ENCODE data around the gene DRGX. TPM values are rescaled to one million over a fixed set of nuclear protein-coding genes. Genes with fewer than 3 reads are reported as not detected.

The DRGX gene
- total RNA-seq, 4 donors from 2014 or later: 0.14 TPM; not detected in 3

DNA sequence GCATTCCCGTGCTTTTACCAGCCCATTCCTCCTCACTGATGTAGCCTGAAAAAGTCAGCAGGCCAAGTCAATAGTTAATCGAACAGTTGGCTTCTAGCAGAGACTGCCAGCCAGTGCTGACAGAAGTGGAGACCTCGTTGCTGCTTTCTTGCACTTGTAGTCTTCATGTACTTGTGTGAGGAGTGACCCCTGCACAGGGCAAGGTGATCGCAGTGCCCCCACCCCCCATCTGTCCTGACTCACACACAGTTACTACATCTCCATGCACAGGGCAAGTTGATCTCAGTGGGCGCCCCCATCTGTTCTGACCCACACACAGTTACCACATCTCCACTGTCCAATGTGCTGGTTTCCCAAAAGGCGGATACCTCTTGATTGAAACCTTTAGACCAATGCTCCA is 62.7 kb downstream of the DRGX start:
- TF ChIP-seq, protein P1, sequence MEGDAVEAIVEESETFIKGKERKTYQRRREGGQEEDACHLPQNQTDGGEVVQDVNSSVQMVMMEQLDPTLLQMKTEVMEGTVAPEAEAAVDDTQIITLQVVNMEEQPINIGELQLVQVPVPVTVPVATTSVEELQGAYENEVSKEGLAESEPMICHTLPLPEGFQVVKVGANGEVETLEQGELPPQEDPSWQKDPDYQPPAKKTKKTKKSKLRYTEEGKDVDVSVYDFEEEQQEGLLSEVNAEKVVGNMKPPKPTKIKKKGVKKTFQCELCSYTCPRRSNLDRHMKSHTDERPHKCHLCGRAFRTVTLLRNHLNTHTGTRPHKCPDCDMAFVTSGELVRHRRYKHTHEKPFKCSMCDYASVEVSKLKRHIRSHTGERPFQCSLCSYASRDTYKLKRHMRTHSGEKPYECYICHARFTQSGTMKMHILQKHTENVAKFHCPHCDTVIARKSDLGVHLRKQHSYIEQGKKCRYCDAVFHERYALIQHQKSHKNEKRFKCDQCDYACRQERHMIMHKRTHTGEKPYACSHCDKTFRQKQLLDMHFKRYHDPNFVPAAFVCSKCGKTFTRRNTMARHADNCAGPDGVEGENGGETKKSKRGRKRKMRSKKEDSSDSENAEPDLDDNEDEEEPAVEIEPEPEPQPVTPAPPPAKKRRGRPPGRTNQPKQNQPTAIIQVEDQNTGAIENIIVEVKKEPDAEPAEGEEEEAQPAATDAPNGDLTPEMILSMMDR (IDR thresholded peaks at IDR 0.05): no peak
- no peak for TF ChIP-seq POLR2A (IDR thresholded peaks at IDR 0.05)
- H3K27ac ChIP-seq: no peak overlapping the region
- no peak overlapping the region for H3K4me3 ChIP-seq
- no peaks in the 10 kb centered on the region for H3K36me3 ChIP-seq
- intact Hi-C loops (cut with DNase I; ENCODE audit: low total_unique reads): no loop called here
- DNase-seq: no peak
- H3K4me1 ChIP-seq: no peaks in the 10 kb centered on the region
- no peaks in the 10 kb centered on the region for H3K27me3 ChIP-seq
- H3K9me3 ChIP-seq: no peaks in the 10 kb centered on the region

DNA sequence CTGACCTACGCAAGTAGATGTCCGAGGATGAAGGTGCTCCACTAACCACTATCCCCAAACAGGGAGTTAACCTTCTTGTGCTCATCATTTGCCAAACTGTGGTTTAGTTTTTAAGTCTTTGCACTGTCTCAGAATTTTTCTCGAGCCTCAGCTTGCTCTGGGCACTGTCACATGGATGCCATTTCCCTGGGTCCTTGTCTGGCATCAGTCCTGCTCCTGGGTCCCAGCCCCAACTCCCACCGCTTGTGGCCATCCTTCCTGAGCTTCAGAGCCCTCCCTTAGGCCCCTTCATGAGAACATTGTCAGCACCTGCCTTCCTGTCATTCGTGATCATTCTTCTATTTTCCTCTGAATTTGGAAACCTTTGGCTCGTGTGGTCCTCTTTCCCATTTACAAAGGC is 63.1 kb downstream of the DRGX start:
- DNase-seq: no peak
- Histone ChIP-seq H3K27me3 (no peaks in the 10 kb centered on the region), H3K4me3 (no peak overlapping the region), H3K4me1 (no peaks in the 10 kb centered on the region), H3K36me3 (no peaks in the 10 kb centered on the region), H3K9me3 (no peaks in the 10 kb centered on the region), H3K27ac (no peak overlapping the region)
- intact Hi-C loops (cut with DNase I; ENCODE audit: low total_unique reads): no loop called here
- no peak for TF ChIP-seq POLR2A (IDR thresholded peaks at IDR 0.05)
- TF ChIP-seq, protein P1 (IDR thresholded peaks at IDR 0.05): no peak

DNA sequence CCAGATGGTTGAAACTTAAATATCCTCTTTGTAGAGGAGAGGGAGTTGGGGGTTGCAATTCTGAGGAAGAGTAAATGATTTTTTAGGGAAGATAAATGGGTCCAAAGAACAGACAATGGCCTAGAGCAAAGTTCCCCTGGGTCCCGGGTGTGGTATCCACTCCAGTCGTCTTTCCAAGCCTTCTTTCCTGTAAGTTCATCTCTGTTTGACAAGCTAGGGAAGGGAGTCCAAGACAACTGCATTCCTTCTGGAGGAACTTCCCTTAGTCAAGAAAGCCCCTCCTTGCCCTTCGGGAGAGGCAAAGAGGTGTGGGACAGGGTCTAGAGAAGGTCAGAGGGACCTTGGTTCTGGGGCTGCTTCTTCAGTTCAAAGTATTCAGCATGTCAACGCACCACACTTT is 63.6 kb downstream of the DRGX start:
- intact Hi-C loops (cut with DNase I; ENCODE audit: low total_unique reads): no loop called here
- Histone ChIP-seq H3K9me3 (no peaks in the 10 kb centered on the region), H3K27me3 (no peaks in the 10 kb centered on the region), H3K36me3 (no peaks in the 10 kb centered on the region), H3K4me1 (no peaks in the 10 kb centered on the region), H3K4me3 (no peak overlapping the region), H3K27ac (no peak overlapping the region)
- DNase-seq: no peak
- TF ChIP-seq, protein P1 (IDR thresholded peaks at IDR 0.05): no peak
- no peak for TF ChIP-seq POLR2A (IDR thresholded peaks at IDR 0.05)

DNA sequence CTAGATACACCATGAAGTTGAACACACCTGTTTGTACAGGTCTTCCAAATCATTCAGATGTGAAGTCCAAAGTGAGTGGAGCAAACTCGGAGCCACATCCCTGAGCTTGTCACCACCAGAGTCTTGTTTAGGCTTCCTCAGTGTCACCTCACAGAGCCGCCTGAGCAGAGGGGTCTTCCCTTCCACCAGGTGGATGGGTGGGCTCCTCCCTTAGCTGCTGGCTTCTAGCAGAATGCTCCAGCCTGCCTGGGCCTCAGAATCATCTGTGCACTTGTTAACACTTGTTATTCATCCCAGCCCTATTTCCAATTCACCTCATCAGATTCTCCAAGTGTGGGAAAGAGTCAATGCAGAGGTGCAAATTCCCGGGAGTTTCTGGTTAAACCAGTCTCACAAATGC is 64.5 kb downstream of the DRGX start:
- H3K9me3 ChIP-seq: no peaks in the 10 kb centered on the region
- DNase-seq: no peak
- no peak overlapping the region for H3K4me3 ChIP-seq
- no peaks in the 10 kb centered on the region for H3K27me3 ChIP-seq
- H3K36me3 ChIP-seq: no peaks in the 10 kb centered on the region
- TF ChIP-seq POLR2A (IDR thresholded peaks at IDR 0.05): no peak
- TF ChIP-seq, protein P1 (IDR thresholded peaks at IDR 0.05): no peak
- no peaks in the 10 kb centered on the region for H3K4me1 ChIP-seq
- intact Hi-C loops (cut with DNase I; ENCODE audit: low total_unique reads): no loop called here
- H3K27ac ChIP-seq: no peak overlapping the region

DNA sequence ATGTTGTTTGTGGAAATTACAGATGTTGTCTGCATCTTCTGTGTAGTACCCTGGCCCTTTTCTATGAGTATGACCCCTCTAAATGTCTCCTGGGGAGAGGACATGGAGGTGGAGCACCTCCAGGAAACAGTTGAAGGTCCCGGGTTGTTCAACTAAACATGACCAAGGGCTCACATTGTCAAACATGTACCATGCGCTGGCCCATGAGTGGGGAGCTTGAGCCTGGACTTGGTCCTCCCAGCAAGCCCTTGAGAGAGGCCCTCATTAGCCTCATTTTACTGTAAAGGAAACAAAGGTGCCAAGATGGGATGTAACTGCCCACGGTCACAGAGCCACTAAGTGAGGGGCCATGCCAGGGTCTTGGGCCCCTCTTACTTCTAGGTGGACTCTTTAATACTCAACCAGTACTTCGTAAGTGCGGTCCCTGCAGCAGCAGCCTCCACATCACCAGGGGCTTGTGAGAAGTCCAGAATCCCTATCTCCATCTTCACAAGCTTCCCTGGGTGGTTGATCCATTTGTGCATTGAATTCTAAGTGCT is 65.7 kb downstream of the DRGX start:
- Histone ChIP-seq H3K27me3 (no peaks in the 10 kb centered on the region), H3K4me1 (no peaks in the 10 kb centered on the region), H3K9me3 (no peaks in the 10 kb centered on the region), H3K4me3 (no peak overlapping the region), H3K27ac (no peak overlapping the region), H3K36me3 (no peaks in the 10 kb centered on the region)
- DNase-seq: no peak
- intact Hi-C loops (cut with DNase I; ENCODE audit: low total_unique reads): no loop called here
- TF ChIP-seq POLR2A (IDR thresholded peaks at IDR 0.05): no peak
- TF ChIP-seq, protein P1 (IDR thresholded peaks at IDR 0.05): no peak

All from uterus (tissue), 4 donors.